Fibroblast of mammary gland (primary cell): ENCODE results near the gene KRTAP10-10.
"Not testable (repeated sequence)": the region's sequence is repeated elsewhere in the genome, so short reads cannot be mapped to it uniquely, and the experiment has no call there.

Source experiments
- DNase-seq: peaks from one replicate; pipeline ENCODE4 v3.0.0-alpha.2; 2010; ENCODE audit warnings: low read depth
- H3K4me3 ChIP-seq: 2 replicates; pipeline ENCODE4 v1.5.1; 2011; ENCODE audit warnings: low read depth, mild to moderate bottlenecking, low read length, moderate library complexity; ENCODE audit not compliant: control insufficient read depth
- CTCF ChIP-seq: conservative IDR thresholded peaks from 2 replicates; pipeline ENCODE4 v1.5.1; 2011; ENCODE audit warnings: low read depth, low read length, inconsistent platforms; ENCODE audit not compliant: control insufficient read depth, insufficient read depth

The KRTAP10-10 gene

GRCh38 chr21:44593598-44594405 lies 43.4 kb upstream of the KRTAP10-10 start:
- DNase-seq: no peak
- TF ChIP-seq CTCF: no peak
- H3K4me3 ChIP-seq: no peak overlapping the region

GRCh38 chr21:44594406-44594916 lies 42.7 kb upstream of the KRTAP10-10 start:
- DNase-seq: no peak
- TF ChIP-seq CTCF: no peak
- H3K4me3 ChIP-seq: no peak overlapping the region

GRCh38 chr21:44595524-44595923 lies 41.6 kb upstream of the KRTAP10-10 start:
- no peak for DNase-seq
- no peak for TF ChIP-seq CTCF
- H3K4me3 ChIP-seq: no peak overlapping the region

GRCh38 chr21:44596068-44596725 lies 41.0 kb upstream of the KRTAP10-10 start:
- DNase-seq: no peak
- no peak for TF ChIP-seq CTCF
- H3K4me3 ChIP-seq: no peak overlapping the region

- no peak overlapping the region for H3K4me3 ChIP-seq
- DNase-seq: no peak
- TF ChIP-seq CTCF: no peak
Observed at GRCh38 chr21:44598061-44598460, 39.1 kb upstream of the KRTAP10-10 start.

- no peak overlapping the region for H3K4me3 ChIP-seq
- no peak for DNase-seq
- TF ChIP-seq CTCF: no peak
Observed at GRCh38 chr21:44599264-44600029, 37.7 kb upstream of the KRTAP10-10 start.

GRCh38 chr21:44600118-44600978 lies 36.8 kb upstream of the KRTAP10-10 start, which contains the start of gene KRTAP10-7:
TSS of gene KRTAP10-7 (plus strand) at chr21:44600597. CDS start at chr21:44600622, 25 bp downstream.
- DNase-seq: not testable (repeated sequence)

GRCh38 chr21:44601091-44601490 lies 36.1 kb upstream of the KRTAP10-10 start:
- DNase-seq, H3K4me3 ChIP-seq: not testable (repeated sequence)

More at GRCh38 chr21:44600118-44600978, 36.8 kb upstream of the KRTAP10-10 start, which contains the start of gene KRTAP10-7:
- not testable (repeated sequence) for H3K4me3 ChIP-seq
